GM19099 (cell line): ENCODE measurements around the gene VHLL.

Source experiments
- POLR2A ChIP-seq: IDR thresholded peaks from 3 replicates; pipeline ENCODE4 v1.6.1; 2011; ENCODE audit warnings: low read depth; ENCODE audit not compliant: insufficient read length; ENCODE audit errors: extremely low read depth

VHLL gene

GRCh38 chr1:156303241-156303640 lies 4.1 kb upstream of the VHLL start:
- TF ChIP-seq POLR2A, result no peak

GRCh38 chr1:156295391-156295947 lies 3.6 kb downstream of the VHLL start, which contains the start of gene GLMP:
TSS of gene GLMP (minus strand) at chr1:156295679. CDS start at chr1:156295645, 34 bp downstream.
- peak; percentile 67 for TF ChIP-seq POLR2A

GRCh38 chr1:156293895-156294294 lies 5.2 kb downstream of the VHLL start:
- no peak for TF ChIP-seq POLR2A

- no peak for TF ChIP-seq POLR2A
Observed at GRCh38 chr1:156293098-156293434, 6.0 kb downstream of the VHLL start.

GRCh38 chr1:156291226-156292061 lies 7.7 kb downstream of the VHLL start:
- TF ChIP-seq POLR2A, result no peak

- TF ChIP-seq POLR2A, result no peak
Observed at GRCh38 chr1:156289857-156290256, 9.2 kb downstream of the VHLL start.

- no peak for TF ChIP-seq POLR2A
Observed at GRCh38 chr1:156286061-156286460, 13.0 kb downstream of the VHLL start.

GRCh38 chr1:156285437-156285836 lies 13.7 kb downstream of the VHLL start:
- TF ChIP-seq POLR2A, result no peak

GRCh38 chr1:156284757-156285156 lies 14.3 kb downstream of the VHLL start:
- TF ChIP-seq POLR2A, result no peak

- no peak for TF ChIP-seq POLR2A
Observed at GRCh38 chr1:156284112-156284511, 15.0 kb downstream of the VHLL start, which contains the start of gene TMEM79. TSS of gene TMEM79 (plus strand) at chr1:156284325. CDS start at chr1:156285227, 902 bp downstream.

GRCh38 chr1:156283521-156283920 lies 15.6 kb downstream of the VHLL start:
- TF ChIP-seq POLR2A, result no peak

- TF ChIP-seq POLR2A, result peak; percentile 99
Observed at GRCh38 chr1:156282479-156283222, 16.5 kb downstream of the VHLL start, which contains the start of gene SMG5. TSS of gene SMG5 (minus strand) at chr1:156282825. CDS start at chr1:156282680, 145 bp downstream.

- peak; percentile 37 for TF ChIP-seq POLR2A
Observed at GRCh38 chr1:156281693-156282478, 17.2 kb downstream of the VHLL start.

- TF ChIP-seq POLR2A, result no peak
Observed at GRCh38 chr1:156281281-156281680, 17.8 kb downstream of the VHLL start.

- no peak for TF ChIP-seq POLR2A
Observed at GRCh38 chr1:156279837-156280236, 19.3 kb downstream of the VHLL start.

- no peak for TF ChIP-seq POLR2A
Observed at GRCh38 chr1:156276966-156277381, 22.1 kb downstream of the VHLL start.

GRCh38 chr1:156276532-156276931 lies 22.6 kb downstream of the VHLL start:
- TF ChIP-seq POLR2A, result no peak
